CD4-positive, CD25-positive, alpha-beta regulatory T cell (primary cell): ENCODE data around the gene RABL2B. TPM values are rescaled to one million over a fixed set of nuclear protein-coding genes. Genes with fewer than 3 reads are reported as not detected.
"Not testable (repeated sequence)": the region's sequence is repeated elsewhere in the genome, so short reads cannot be mapped to it uniquely, and the experiment has no call there.

Experiments
- ATAC-seq, 2 donors: fragments of 150-1000 bp; cut with Tn5 transposase; one replicate each; pipeline ENCODE4 v1.10.0; 2021; ENCODE audit warnings: low read depth in 2 of 2, moderate number of reproducible peaks in 2 of 2, moderate library complexity in 1 of 2
- DNase-seq, 3 donors: peaks; one replicate each; pipeline versions ENCODE4 v3.0.0 to v3.0.0-alpha.2; 2012 to 2022; ENCODE audit warnings: mixed read lengths in 1 of 3
- H3K27ac ChIP-seq: one replicate; pipeline ENCODE4 v1.7.0; 2013; ENCODE audit warnings: mild to moderate bottlenecking, low read length; ENCODE audit not compliant: insufficient read depth, poor library complexity, severe bottlenecking
- H3K27me3 ChIP-seq: one replicate; pipeline ENCODE4 v1.7.0; 2013; ENCODE audit warnings: low read length; ENCODE audit not compliant: control insufficient read depth, insufficient read depth
- H3K36me3 ChIP-seq: one replicate; pipeline ENCODE4 v1.7.0; 2013; ENCODE audit warnings: mild to moderate bottlenecking, low read length, moderate library complexity; ENCODE audit not compliant: control insufficient read depth, insufficient read depth
- H3K4me1 ChIP-seq: 2 replicates; pipeline ENCODE4 v1.7.0; 2013; ENCODE audit warnings: mild to moderate bottlenecking, low read length; ENCODE audit not compliant: insufficient read depth, control insufficient read depth, poor library complexity, severe bottlenecking
- H3K4me3 ChIP-seq: one replicate; pipeline ENCODE4 v1.7.0; 2013; ENCODE audit warnings: low read depth, mild to moderate bottlenecking, low read length, moderate library complexity
- H3K9me3 ChIP-seq, 2 experiments: 1 replicate in 1 of 2; 2 replicates in 1 of 2; pipeline ENCODE4 v1.7.0; 2013; ENCODE audit warnings: low read length in 2 of 2, mild to moderate bottlenecking in 1 of 2, moderate library complexity in 1 of 2; ENCODE audit not compliant: control insufficient read depth in 2 of 2
- H3K27ac Mint-ChIP-seq, 3 donors: one replicate each; pipeline ENCODE4 v1.8.0; 2020 to 2022; ENCODE audit warnings: mild to moderate bottlenecking in 3 of 3, mixed read lengths in 3 of 3, moderate library complexity in 2 of 3
- H3K27me3 Mint-ChIP-seq: one replicate; pipeline ENCODE4 v1.8.0; 2022; ENCODE audit warnings: mild to moderate bottlenecking, mixed read lengths
- H3K36me3 Mint-ChIP-seq: one replicate; pipeline ENCODE4 v1.8.0; 2020; ENCODE audit warnings: mixed read lengths
- H3K4me1 Mint-ChIP-seq, 4 donors: one replicate each; pipeline ENCODE4 v1.8.0; 2020 to 2022; ENCODE audit warnings: mixed read lengths in 4 of 4, mild to moderate bottlenecking in 1 of 4
- H3K4me3 Mint-ChIP-seq, 4 donors: one replicate each; pipeline ENCODE4 v1.8.0; 2020 to 2022; ENCODE audit warnings: mild to moderate bottlenecking in 4 of 4, mixed read lengths in 4 of 4, moderate library complexity in 3 of 4
- H3K9me3 Mint-ChIP-seq, 7 donors: one replicate each; pipeline ENCODE4 v1.8.0; 2020 to 2022; ENCODE audit warnings: mixed read lengths in 7 of 7, mild to moderate bottlenecking in 3 of 7, moderate library complexity in 2 of 7
- polyA plus RNA-seq, 4 donors: library from polyadenylated mRNA; unstranded; fragments of 300-500 nt; fragmentation: Illumina TruSeq; gene quantifications; one replicate each; pipeline ENCODE4 v1.2.3, GENCODE V29; 2021
- total RNA-seq: library from RNA; stranded (reverse); gene quantifications from one replicate; pipeline ENCODE4 v1.2.3, GENCODE V29; 2022

RABL2B gene
- total RNA-seq: 45.3 TPM
- 10 to 100 TPM; 14.8 to 23.3 (median 21.1) TPM for polyA plus RNA-seq

DNA sequence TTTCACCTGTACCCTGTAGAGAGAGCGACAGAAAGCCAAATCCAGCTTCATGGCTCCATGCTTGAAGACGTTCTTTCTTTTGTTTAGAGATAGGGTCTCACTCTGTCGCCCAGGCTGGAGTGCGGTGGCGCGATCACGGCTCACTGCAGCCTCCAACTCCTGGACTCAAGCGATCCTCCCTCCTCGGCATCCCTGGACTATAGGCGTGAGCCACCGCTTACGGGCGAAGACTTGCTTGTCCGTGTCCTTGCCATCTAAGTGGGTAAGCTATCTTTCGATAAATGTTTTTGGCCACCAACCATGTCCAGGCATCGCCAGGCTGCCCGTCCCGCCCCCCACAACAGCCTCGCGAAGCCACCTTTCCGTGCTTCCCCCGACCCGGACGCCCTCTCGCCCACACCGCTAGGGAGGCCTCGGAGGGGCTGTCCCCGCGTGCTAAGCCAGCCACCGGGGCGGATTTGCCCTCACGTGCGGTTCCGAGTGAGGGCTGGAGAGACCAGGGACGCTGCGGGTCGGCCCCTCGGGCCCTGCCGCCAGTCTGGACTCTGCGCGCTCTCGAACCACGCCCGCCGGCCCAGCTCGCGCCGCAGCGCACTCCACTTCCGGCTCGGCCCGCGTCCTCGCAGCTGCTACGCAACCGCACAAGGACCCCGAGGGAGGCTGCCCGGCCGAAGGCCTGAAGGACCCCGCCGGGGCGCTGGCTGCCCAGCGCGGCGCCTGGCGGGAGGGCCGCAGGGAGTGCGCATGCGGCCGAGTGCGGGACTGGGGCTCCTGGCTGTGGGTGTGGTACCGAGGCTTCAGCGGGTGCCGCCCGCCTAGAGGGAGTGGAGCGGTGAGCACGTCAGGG is at the start of gene RABL2B:
RABL2B (minus strand) TSS at position 604 of the 847 bp plus-strand sequence. CDS start 1,342 bp downstream, outside the sequence.
- H3K27me3 ChIP-seq, H3K27me3 Mint-ChIP-seq, H3K9me3 ChIP-seq, H3K9me3 Mint-ChIP-seq, H3K4me1 ChIP-seq, H3K36me3 Mint-ChIP-seq, H3K36me3 ChIP-seq: not testable (repeated sequence)
- peak; percentile 82 to 93 (median 88) for DNase-seq
- peak within 1 kb of the TSS; percentile 84 to 89 (median 89) for H3K4me3 Mint-ChIP-seq
- peak within 1 kb of the TSS; percentile 79 to 88 (median 82) for H3K27ac Mint-ChIP-seq
- peak within 1 kb of the TSS; percentile 14 for H3K27ac ChIP-seq
- ATAC-seq: peak; percentile 95 to 96
- H3K4me1 Mint-ChIP-seq: peaks cover 0 to 14% (median 4%) of the 10 kb centered on the region in 4 donors
- peak within 1 kb of the TSS; percentile 45 for H3K4me3 ChIP-seq

DNA sequence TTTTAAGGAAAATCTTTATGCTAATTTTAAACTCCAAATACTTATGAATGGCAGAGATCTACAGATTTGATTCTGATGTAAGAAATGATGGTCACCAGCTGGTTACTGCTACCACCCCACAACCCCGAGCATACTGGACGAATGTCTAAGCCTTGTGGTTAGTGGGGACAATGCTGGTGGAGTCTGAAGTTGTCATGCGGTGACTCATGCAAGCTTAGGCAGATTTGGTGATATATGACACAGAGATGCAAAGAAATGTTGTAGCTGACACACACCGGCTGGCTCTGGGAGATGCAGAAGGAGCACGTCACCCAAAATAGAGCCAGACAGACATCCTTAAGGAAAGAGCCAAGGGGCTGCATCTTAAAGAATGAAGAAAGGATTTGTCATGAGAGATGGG is 3.5 kb upstream of the RABL2B start:
- H3K27me3 Mint-ChIP-seq, H3K36me3 ChIP-seq, H3K9me3 ChIP-seq, ATAC-seq, H3K27me3 ChIP-seq, H3K9me3 Mint-ChIP-seq, H3K27ac Mint-ChIP-seq, H3K4me3 Mint-ChIP-seq, H3K36me3 Mint-ChIP-seq, DNase-seq, H3K4me1 ChIP-seq, H3K27ac ChIP-seq, H3K4me3 ChIP-seq: not testable (repeated sequence)
- peaks cover 0 to 14% (median 4%) of the 10 kb centered on the region in 4 donors for H3K4me1 Mint-ChIP-seq

DNA sequence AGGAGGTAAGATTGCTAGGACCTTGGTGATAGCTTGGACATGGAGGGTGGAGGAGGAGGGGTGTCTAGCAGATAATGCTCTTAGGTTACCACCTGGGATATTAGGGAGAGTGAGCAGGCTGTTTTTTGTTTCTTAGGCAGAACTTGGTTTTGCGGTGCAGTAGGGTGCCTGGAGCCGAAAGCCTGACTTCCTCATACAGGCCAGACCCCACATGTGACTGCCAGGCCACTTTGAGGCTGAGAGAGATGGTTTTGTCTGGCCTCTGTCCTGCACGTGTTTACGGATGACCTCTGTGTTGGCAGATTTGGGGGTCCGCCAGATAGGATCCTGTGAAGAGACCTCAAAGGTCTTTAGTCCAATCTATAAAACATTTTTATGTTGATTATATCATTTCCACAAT is 1.9 kb upstream of the RABL2B start:
- not testable (repeated sequence) for H3K27me3 ChIP-seq, H3K36me3 ChIP-seq, DNase-seq, H3K27ac ChIP-seq, H3K9me3 Mint-ChIP-seq, ATAC-seq, H3K4me1 ChIP-seq, H3K36me3 Mint-ChIP-seq, H3K9me3 ChIP-seq, H3K4me3 ChIP-seq, H3K27me3 Mint-ChIP-seq
- peak overlapping the region in 1 of 3 donors; percentile 55 for H3K27ac Mint-ChIP-seq
- H3K4me1 Mint-ChIP-seq: peaks cover 0 to 14% (median 4%) of the 10 kb centered on the region in 4 donors
- peak overlapping the region in 1 of 4 donors; percentile 21 for H3K4me3 Mint-ChIP-seq

DNA sequence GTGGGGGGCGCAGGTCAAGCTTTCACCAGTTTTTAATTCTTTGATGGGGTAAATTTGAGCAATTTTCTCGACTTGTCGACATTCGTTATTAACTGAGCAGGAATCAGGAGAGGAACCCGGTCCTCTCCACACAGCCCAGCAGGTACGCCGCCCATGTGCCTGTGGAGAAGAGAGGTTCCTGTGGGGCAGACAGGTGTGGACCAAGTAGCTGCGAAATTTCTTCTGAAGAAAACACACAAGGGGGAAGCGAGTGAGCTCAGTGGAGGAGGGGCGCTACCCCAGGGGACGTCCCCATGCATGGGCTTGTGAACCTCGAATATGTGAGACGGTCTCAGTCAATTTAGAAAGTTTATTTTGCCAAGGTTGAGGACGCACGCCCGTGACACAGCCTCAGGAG is 442 bp upstream of the RABL2B start:
- not testable (repeated sequence) for H3K4me1 ChIP-seq, H3K27me3 ChIP-seq, H3K27me3 Mint-ChIP-seq, H3K9me3 Mint-ChIP-seq, H3K36me3 ChIP-seq, H3K9me3 ChIP-seq, H3K36me3 Mint-ChIP-seq
- peak overlapping the region; percentile 84 to 89 (median 89) for H3K4me3 Mint-ChIP-seq
- H3K4me1 Mint-ChIP-seq: peaks cover 0 to 14% (median 4%) of the 10 kb centered on the region in 4 donors
- ATAC-seq (peak; percentile 25 to 33), DNase-seq (peak in 1 of 3 donors; percentile 33)
- H3K27ac ChIP-seq: peak overlapping the region; percentile 14
- H3K27ac Mint-ChIP-seq: peak overlapping the region; percentile 79 to 88 (median 82)
- peak overlapping the region; percentile 45 for H3K4me3 ChIP-seq

DNA sequence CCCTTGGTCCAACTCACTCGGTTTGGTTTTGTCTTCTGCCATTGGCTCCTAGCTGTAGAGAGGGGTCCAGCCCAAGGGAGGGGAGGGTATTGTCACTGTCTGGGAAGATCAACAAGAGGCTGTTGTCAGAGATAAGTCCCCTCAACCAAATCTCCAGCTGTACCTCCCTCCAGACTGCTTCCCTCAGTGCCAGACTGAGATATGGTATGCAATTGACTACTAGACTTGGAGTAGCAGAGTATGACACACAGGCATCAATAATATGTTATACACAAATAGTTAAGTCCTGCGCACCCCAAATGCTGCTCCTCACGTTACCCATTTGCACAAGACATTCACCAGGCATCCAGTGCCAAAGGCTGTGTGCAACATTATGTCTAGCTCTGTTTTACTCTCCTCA is 1.2 kb downstream of the RABL2B start:
- H3K9me3 ChIP-seq, H3K9me3 Mint-ChIP-seq, ATAC-seq, H3K27me3 ChIP-seq, DNase-seq, H3K36me3 ChIP-seq, H3K27me3 Mint-ChIP-seq, H3K27ac ChIP-seq, H3K36me3 Mint-ChIP-seq, H3K4me3 ChIP-seq, H3K27ac Mint-ChIP-seq, H3K4me1 ChIP-seq: not testable (repeated sequence)
- Mint-ChIP-seq H3K4me1 (peaks cover 0 to 14% (median 4%) of the 10 kb centered on the region in 4 donors), H3K4me3 (peak overlapping the region in 2 of 4 donors; percentile 36 to 55)

DNA sequence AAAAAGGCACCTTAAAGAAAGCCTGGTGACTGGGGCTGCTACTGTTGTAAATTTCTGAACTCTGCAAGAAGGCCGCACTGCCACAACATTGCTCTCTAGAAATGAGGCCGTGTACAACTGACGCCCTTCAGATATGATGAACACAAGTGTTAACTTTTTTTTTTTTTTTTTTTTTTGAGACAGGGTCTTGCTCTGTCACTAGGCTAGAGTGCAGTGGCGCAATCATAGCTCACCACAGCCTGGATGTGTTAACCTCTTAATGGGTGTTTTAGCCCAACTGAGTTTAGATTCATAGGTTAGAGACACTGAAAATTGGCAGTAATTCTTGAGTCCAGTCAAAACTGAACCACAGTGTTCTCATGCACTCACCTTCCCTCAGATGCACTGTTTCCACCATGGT is 3.2 kb downstream of the RABL2B start:
- H3K27me3 Mint-ChIP-seq: not testable (repeated sequence)

DNA sequence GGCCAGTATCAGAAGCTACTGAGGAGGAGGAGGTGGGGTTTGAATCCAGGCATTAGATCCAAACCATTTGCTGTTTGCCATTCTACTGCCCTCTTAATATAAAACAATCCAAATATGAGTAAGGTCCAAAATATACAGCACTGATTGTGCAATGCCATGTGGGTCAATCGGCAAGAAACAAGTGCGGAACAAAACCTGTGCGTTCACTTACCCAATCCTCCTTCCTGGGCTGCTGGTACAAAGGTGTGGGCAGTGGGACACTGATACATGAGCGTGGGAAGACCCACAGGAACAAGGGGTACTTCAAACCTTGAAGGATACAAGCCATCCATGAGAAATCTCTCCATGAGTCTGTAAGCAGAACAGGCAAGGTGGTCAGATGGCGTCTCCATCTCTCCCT is 5.8 kb downstream of the RABL2B start:
- H3K27me3 Mint-ChIP-seq, H3K4me1 ChIP-seq, H3K27ac ChIP-seq, H3K36me3 ChIP-seq, ATAC-seq, H3K36me3 Mint-ChIP-seq, H3K9me3 Mint-ChIP-seq, DNase-seq, H3K27ac Mint-ChIP-seq, H3K4me3 ChIP-seq, H3K4me3 Mint-ChIP-seq, H3K27me3 ChIP-seq, H3K9me3 ChIP-seq, H3K4me1 Mint-ChIP-seq: not testable (repeated sequence)

More for the DNA sequence above, 3.2 kb downstream of the RABL2B start:
- H3K4me1 Mint-ChIP-seq: peaks cover 0 to 13% (median 4%) of the 10 kb centered on the region in 4 donors
- H3K4me3 Mint-ChIP-seq, H3K27ac ChIP-seq, H3K27ac Mint-ChIP-seq, H3K9me3 Mint-ChIP-seq, ATAC-seq, H3K4me1 ChIP-seq, H3K36me3 Mint-ChIP-seq, H3K9me3 ChIP-seq, DNase-seq, H3K27me3 ChIP-seq, H3K4me3 ChIP-seq, H3K36me3 ChIP-seq: not testable (repeated sequence)

DNA sequence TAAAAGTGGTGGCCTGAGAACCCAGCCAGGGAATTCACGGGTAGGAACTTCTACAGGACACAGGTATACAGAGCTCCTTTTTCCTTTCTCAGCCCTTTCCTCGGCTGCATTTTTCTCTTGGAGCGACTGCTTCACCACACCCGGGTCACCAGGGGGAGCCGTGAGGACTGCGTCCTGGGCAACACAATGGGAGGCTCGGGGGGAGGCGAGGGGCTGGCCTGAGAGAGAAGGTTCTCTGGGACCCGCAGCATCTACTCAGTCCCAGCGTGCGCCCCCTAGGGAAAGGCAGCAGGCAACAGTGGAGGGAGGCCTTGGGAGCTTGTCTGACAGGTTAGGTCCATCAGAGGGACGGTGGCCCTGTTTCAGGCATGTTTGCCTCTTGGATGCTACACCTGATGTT is 8.3 kb downstream of the RABL2B start:
- H3K36me3 ChIP-seq, H3K27me3 Mint-ChIP-seq, H3K9me3 ChIP-seq, H3K9me3 Mint-ChIP-seq, H3K4me1 ChIP-seq, H3K27ac ChIP-seq, ATAC-seq, H3K27ac Mint-ChIP-seq, H3K4me1 Mint-ChIP-seq, H3K4me3 ChIP-seq, H3K27me3 ChIP-seq, H3K4me3 Mint-ChIP-seq, H3K36me3 Mint-ChIP-seq: not testable (repeated sequence)
- peak in 1 of 3 donors; percentile 13 for DNase-seq
